Caco-2 (cell line): ENCODE measurements around the gene THY1. TPM values are rescaled to one million over a fixed set of nuclear protein-coding genes. Genes with fewer than 3 reads are reported as not detected.

Experiments
- BruUV-seq: library from RNA; stranded (reverse); fragments of 400-500 nt; replicated peaks from 2 replicates; lab custom pipeline; 2021; lab: Mats Ljungman, UMichigan
- CTCF ChIA-PET: fragments of 300-600 bp; sonication (Branson Sonifier 250); formaldehyde crosslinking; loops from one replicate; lab custom pipeline; 2022; ENCODE audit warnings: antibody characterized with exemption; lab: Charles Lee
- POLR2A ChIA-PET: fragments of 300-600 bp; sonication (Branson Sonifier 250); formaldehyde crosslinking; loops from one replicate; lab custom pipeline; 2022; ENCODE audit warnings: antibody characterized with exemption; lab: Charles Lee
- DNase-seq, 2 experiments: peaks; one replicate each; pipeline versions ENCODE4 v3.0.0 to v3.0.0-alpha.2; 2020 to 2022
- H3K27me3 ChIP-seq: replicated peaks from 2 replicates; pipeline ENCODE4 v1.6.0; 2011; ENCODE audit warnings: low read length; ENCODE audit not compliant: control insufficient read depth, insufficient read depth
- H3K36me3 ChIP-seq: 2 replicates; pipeline ENCODE4 v1.5.1; 2011; ENCODE audit warnings: low read length; ENCODE audit not compliant: control insufficient read depth, insufficient read depth
- H3K4me1 ChIP-seq: fragments of 250-450 bp; sonication (Bioruptor Pico); 2 replicates; pipeline ENCODE4 v1.5.1; 2020; ENCODE audit warnings: mild to moderate bottlenecking
- H3K4me3 ChIP-seq: 2 replicates; pipeline ENCODE4 v1.5.1; 2011; ENCODE audit warnings: low read depth, mild to moderate bottlenecking, control low read depth, low read length
- H3K9me3 ChIP-seq: fragments of 250-450 bp; sonication (Bioruptor Pico); 2 replicates; pipeline ENCODE4 v1.5.1; 2020; ENCODE audit warnings: mild to moderate bottlenecking, moderate library complexity
- H3K27ac Mint-ChIP-seq: one replicate; pipeline ENCODE4 v1.8.0; 2022; ENCODE audit warnings: mixed read lengths; ENCODE audit not compliant: unreplicated experiment
- H3K27me3 Mint-ChIP-seq: one replicate; pipeline ENCODE4 v1.8.0; 2022; ENCODE audit warnings: mixed read lengths; ENCODE audit not compliant: insufficient read depth, unreplicated experiment
- H3K36me3 Mint-ChIP-seq: one replicate; pipeline ENCODE4 v1.8.0; 2022; ENCODE audit warnings: mild to moderate bottlenecking, mixed read lengths; ENCODE audit not compliant: insufficient read depth, unreplicated experiment
- H3K4me1 Mint-ChIP-seq: one replicate; pipeline ENCODE4 v1.8.0; 2022; ENCODE audit warnings: low read depth, mixed read lengths; ENCODE audit not compliant: unreplicated experiment
- H3K4me3 Mint-ChIP-seq: one replicate; pipeline ENCODE4 v1.8.0; 2022; ENCODE audit warnings: mild to moderate bottlenecking, moderate library complexity, mixed read lengths; ENCODE audit not compliant: unreplicated experiment
- H3K9me3 Mint-ChIP-seq: one replicate; pipeline ENCODE4 v1.8.0; 2022; ENCODE audit warnings: mixed read lengths; ENCODE audit not compliant: unreplicated experiment
- intact Hi-C: fragments of 100-400 bp; cut with micrococcal nuclease; formaldehyde crosslinking; loops from one replicate; pipeline ENCODE4 v1.10.0; 2022; ENCODE audit not compliant: unreplicated experiment
- total RNA-seq: library from RNA; stranded (reverse); gene quantifications from 2 replicates; pipeline ENCODE4 v1.2.3, GENCODE V29; 2022
- TF ChIP-seq, protein P1 (sequence below), 2 experiments: fragments of 200-600 bp in 1 of 2; IDR thresholded peaks; 1 replicate in 1 of 2; 2 replicates in 1 of 2; pipeline versions ENCODE4 v1.5.1 to v1.8.0; 2011 to 2022; ENCODE audit warnings: antibody characterized with exemption in 1 of 2, control low read depth in 1 of 2, inconsistent platforms in 1 of 2, low read depth in 1 of 2, low read length in 1 of 2, mild to moderate bottlenecking in 1 of 2, moderate library complexity in 1 of 2; ENCODE audit not compliant: insufficient read depth in 1 of 2, severe bottlenecking in 1 of 2, unreplicated experiment in 1 of 2

Gene THY1
- total RNA-seq, 1 experiment from 2014 or later, result not detected

- Histone ChIP-seq H3K27me3 (no peaks in the 10 kb centered on the region), H3K9me3 (no peaks in the 10 kb centered on the region), H3K4me1 (peaks cover 20% of the 10 kb centered on the region), H3K36me3 (no peaks in the 10 kb centered on the region), H3K4me3 (no peak overlapping the region)
- Mint-ChIP-seq H3K9me3 (no peaks in the 10 kb centered on the region), H3K4me3 (no peak overlapping the region), H3K27ac (no peak overlapping the region), H3K36me3 (no peaks in the 10 kb centered on the region), H3K4me1 (peaks cover 16% of the 10 kb centered on the region), H3K27me3 (no peaks in the 10 kb centered on the region)
- ChIA-PET POLR2A (no interaction called here), CTCF (interaction anchor here (1.0 to 11.8 kb wide), 4 partner anchors 13 to 53 kb away, joined by 3 to 220 read pairs (median 34); partner anchors contain the start of genes C1QTNF5 and RNF26)
- intact Hi-C loops, result loop anchor here (2.0 kb wide), 1 partner anchor 231 kb away; no protein-coding TSS in a partner anchor
- no TSS peak for BruUV-seq
- no peak for DNase-seq
- TF ChIP-seq, protein P1, sequence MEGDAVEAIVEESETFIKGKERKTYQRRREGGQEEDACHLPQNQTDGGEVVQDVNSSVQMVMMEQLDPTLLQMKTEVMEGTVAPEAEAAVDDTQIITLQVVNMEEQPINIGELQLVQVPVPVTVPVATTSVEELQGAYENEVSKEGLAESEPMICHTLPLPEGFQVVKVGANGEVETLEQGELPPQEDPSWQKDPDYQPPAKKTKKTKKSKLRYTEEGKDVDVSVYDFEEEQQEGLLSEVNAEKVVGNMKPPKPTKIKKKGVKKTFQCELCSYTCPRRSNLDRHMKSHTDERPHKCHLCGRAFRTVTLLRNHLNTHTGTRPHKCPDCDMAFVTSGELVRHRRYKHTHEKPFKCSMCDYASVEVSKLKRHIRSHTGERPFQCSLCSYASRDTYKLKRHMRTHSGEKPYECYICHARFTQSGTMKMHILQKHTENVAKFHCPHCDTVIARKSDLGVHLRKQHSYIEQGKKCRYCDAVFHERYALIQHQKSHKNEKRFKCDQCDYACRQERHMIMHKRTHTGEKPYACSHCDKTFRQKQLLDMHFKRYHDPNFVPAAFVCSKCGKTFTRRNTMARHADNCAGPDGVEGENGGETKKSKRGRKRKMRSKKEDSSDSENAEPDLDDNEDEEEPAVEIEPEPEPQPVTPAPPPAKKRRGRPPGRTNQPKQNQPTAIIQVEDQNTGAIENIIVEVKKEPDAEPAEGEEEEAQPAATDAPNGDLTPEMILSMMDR (IDR thresholded peaks at IDR 0.05; ENCODE audit: insufficient read depth in 1 of 2, low read depth in 1 of 2, low read length in 1 of 2, severe bottlenecking in 1 of 2, unreplicated experiment in 1 of 2), result no peak
These were observed 47.4 kb downstream of the THY1 start for GRCh38 chr11:119375337-119376196.

- POLR2A ChIA-PET, result interaction anchor here (0.6 kb wide), 1 partner anchor 273 kb away, joined by 4 read pairs; the partner anchor contains the start of gene DPAGT1
- CTCF ChIA-PET, result interaction anchor here (1.0 to 11.8 kb wide), 13 partner anchors 11 to 273 kb away, joined by 3 to 220 read pairs (median 4); partner anchors contain the start of genes C1QTNF5 and CBL
- BruUV-seq, result no TSS peak
- H3K4me1 ChIP-seq, result peaks cover 28% of the 10 kb centered on the region
- Mint-ChIP-seq H3K36me3 (no peaks in the 10 kb centered on the region), H3K4me1 (peaks cover 24% of the 10 kb centered on the region), H3K27ac (no peak overlapping the region), H3K27me3 (no peaks in the 10 kb centered on the region), H3K9me3 (no peaks in the 10 kb centered on the region), H3K4me3 (no peak overlapping the region)
- intact Hi-C loops, result loop anchor here (1.0 to 2.0 kb wide), 6 partner anchors 21 to 230 kb away; no protein-coding TSS in a partner anchor
- no peaks in the 10 kb centered on the region for H3K36me3 ChIP-seq
- no peak overlapping the region for H3K4me3 ChIP-seq
- H3K27me3 ChIP-seq, result no peaks in the 10 kb centered on the region
- no peaks in the 10 kb centered on the region for H3K9me3 ChIP-seq
- DNase-seq, result no peak
- TF ChIP-seq, protein P1 (IDR thresholded peaks at IDR 0.05; ENCODE audit: insufficient read depth in 1 of 2, low read depth in 1 of 2, low read length in 1 of 2, severe bottlenecking in 1 of 2, unreplicated experiment in 1 of 2), result no peak
These were observed 48.2 kb downstream of the THY1 start for GRCh38 chr11:119374632-119375336.
